ENCODE results near the gene UBE2G1.

UBE2G1 gene

DNA sequence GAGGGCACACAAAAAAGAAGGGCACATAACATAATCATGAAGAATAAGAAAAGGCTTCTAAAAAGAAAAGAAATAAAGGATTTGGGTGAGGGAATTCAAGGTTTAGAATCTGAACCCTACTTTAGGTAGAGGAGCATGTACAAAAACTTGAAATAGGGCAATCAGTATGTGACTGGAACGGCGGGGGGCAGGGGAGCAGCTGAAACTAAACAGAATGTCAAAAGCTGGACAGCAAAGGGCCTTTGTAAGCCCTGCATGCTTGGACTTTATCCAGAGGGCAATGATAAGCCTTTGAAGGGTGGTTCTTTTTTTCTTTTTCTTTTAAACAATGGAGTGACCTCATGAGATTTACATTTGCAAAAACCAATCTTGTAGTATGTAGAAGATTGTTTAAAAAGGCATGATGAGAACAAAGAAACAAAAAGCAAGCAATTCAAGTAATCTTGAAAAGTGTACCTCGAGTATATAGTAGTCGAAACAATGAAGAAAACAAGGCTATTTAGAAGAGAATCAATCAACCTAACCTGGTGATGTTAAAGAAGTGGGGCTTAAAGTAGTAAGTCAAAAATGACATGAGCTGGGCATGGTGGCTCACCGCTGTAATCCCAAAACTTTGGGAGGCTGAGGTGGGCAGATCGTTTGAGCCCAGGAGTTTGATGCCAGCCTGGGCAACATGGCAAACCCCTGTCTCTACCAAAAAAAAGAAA lies 56.0 kb downstream of the UBE2G1 start:
- peak overlapping the region; percentile 88 for H3K27ac ChIP-seq
- TF ChIP-seq, protein P1, sequence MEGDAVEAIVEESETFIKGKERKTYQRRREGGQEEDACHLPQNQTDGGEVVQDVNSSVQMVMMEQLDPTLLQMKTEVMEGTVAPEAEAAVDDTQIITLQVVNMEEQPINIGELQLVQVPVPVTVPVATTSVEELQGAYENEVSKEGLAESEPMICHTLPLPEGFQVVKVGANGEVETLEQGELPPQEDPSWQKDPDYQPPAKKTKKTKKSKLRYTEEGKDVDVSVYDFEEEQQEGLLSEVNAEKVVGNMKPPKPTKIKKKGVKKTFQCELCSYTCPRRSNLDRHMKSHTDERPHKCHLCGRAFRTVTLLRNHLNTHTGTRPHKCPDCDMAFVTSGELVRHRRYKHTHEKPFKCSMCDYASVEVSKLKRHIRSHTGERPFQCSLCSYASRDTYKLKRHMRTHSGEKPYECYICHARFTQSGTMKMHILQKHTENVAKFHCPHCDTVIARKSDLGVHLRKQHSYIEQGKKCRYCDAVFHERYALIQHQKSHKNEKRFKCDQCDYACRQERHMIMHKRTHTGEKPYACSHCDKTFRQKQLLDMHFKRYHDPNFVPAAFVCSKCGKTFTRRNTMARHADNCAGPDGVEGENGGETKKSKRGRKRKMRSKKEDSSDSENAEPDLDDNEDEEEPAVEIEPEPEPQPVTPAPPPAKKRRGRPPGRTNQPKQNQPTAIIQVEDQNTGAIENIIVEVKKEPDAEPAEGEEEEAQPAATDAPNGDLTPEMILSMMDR (conservative IDR thresholded peaks at IDR 0.05), result no peak
- no peak for TF ChIP-seq ZFX (IDR thresholded peaks at IDR 0.05)

DNA sequence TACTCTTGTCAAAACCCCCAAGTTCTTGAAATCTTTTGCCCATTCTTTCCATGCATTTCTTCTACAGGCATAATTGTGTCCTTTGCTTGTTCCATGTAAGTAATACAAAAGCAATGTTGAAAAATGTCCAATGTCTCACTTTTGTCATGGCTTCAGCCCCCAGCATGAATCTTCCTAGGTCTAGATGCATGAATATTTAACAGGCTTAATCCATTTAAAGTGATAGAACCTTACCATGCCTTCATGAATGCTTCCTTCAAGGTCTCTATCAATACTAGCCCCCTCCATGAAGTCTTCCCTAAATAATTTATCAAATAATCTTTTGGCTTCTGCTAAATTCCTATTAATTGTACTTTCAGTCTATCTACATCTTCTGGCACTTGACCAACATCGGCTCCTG lies 56.6 kb downstream of the UBE2G1 start:
- TF ChIP-seq, protein P1 (conservative IDR thresholded peaks at IDR 0.05), result no peak
- TF ChIP-seq ZFX (IDR thresholded peaks at IDR 0.05), result no peak
- no peak overlapping the region for H3K27ac ChIP-seq

DNA sequence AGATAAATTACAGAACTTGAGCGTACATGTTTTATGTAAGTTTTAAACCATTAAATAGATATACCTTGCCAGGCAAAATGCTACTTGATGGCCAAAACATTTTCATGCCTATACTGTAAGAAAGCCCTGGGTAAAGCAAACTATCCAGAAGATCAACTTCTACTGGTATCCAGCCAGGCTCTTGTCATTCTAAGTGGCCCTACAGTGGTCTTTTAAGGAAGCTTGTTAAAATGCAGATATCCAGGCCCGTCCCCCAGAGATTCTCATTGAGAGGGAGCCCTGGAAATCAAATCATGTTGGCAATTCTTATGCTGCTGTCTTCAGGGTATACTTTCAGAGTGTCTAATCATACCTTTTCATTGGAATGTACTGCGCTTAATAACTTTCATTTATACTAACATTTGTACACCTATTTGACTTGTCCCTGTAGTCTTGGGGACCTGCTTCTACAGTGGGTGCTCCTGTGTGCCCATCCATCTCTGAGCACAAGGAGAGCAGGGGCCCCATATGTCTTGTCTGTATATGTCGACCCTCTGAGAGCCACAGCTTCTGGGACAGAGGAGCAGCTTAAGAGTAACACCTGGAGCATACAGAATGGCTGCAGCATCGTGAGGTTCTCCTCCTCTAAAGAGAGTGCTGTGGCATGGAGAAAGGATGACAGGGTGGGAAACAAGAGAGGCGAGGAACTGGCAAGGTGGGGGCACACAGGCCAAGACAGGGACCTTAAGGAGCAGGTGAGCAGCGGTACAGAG lies 59.1 kb downstream of the UBE2G1 start:
- H3K27ac ChIP-seq, result no peak overlapping the region
- TF ChIP-seq, protein P1 (conservative IDR thresholded peaks at IDR 0.05), result no peak
- no peak for TF ChIP-seq ZFX (IDR thresholded peaks at IDR 0.05)

DNA sequence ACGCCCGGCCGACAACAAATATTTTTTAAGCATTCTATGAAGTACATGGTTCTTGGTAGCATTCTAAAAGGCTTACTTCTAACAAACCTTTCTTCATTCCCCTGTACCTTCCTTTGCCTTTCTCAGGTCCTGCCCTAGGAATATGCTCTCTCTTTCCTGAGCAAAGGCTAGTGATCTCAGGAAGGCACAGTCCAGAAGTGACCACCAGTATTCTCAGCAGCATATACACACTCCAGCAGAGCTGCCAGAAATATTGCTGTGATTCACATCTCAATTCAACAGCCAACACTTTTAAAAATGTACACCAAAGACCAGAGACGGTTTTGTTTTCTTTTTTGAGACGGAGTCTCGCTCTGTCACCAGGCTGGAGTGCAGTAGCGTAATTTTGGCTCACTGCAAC lies 61.3 kb downstream of the UBE2G1 start:
- TF ChIP-seq ZFX (IDR thresholded peaks at IDR 0.05), result no peak
- TF ChIP-seq, protein P1 (conservative IDR thresholded peaks at IDR 0.05), result no peak

DNA sequence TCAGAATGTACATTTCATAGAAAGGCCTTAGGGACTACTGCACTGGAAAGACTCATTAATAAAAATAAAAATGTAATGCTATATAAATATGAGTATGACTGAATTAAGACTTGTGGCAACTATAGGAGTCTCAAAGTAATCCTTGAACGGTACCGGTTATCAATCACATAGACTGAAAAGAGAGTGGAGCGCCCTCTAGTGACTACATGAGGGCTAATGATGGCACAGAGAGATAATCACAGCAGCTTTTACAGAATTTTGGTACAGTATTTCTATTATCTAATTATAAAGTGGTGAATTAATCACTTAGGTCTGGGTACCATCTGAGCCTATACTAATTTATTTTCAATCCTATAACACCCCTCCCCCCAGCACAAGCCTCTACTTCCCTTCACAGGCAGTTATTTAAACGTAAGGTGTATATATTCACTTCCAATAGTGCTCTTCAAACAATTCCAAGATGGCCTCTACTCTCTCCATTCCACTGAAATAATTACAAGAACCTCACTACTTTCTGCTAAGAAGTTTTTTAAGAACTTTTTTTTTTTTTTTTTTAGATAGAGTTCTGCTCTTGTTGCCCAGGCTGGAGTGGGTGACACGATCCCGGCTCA lies 62.0 kb downstream of the UBE2G1 start:
- H3K27ac ChIP-seq, result no peak overlapping the region
- TF ChIP-seq, protein P1 (conservative IDR thresholded peaks at IDR 0.05), result peak; percentile 92
- TF ChIP-seq ZFX (IDR thresholded peaks at IDR 0.05), result no peak

More for the DNA sequence above, 61.3 kb downstream of the UBE2G1 start:
- no peak overlapping the region for H3K27ac ChIP-seq

DNA sequence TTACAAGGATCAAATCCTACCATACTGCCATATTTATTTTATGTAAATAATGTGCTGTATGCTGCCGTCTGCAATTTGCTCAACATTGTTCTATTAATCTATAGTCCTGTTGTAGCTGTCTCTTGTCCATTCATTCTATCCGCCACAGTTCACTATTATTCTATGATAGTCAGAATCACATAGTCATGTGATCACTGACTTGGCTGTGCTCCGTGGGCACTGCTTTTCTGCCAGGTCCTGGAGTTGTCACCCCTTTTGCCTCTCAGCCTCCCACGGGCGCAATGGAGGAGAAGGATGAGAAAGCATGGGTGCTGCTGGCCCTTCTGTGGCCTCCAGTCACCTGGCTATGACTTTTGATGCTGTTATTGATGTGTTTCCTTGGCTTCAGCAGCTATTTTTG lies 65.4 kb downstream of the UBE2G1 start:
- TF ChIP-seq ZFX (IDR thresholded peaks at IDR 0.05), result no peak
- TF ChIP-seq, protein P1 (conservative IDR thresholded peaks at IDR 0.05), result no peak
- no peak overlapping the region for H3K27ac ChIP-seq

DNA sequence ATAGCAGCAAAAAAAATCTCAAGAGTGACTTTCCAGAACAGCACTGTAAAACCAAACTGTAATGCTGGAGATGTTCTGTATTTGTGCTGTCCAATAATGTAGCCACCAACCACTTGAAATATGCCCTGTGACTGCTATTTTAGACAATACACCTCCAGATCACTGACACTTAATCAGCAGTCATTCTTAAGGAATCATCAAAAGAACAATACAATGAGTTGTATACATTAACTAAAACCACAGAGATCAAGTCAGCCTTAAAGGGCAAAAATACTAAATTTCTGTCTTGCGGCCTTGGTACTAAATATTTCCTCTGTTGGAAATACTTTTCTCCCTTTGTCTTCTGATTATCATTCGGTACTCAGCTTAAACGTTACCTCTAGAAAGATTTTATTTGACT lies 69.1 kb downstream of the UBE2G1 start:
- TF ChIP-seq, protein P1 (conservative IDR thresholded peaks at IDR 0.05), result no peak
- no peak for TF ChIP-seq ZFX (IDR thresholded peaks at IDR 0.05)
- H3K27ac ChIP-seq, result no peak overlapping the region

Data from C4-2B (cell line).